IMR-90 (cell line): ENCODE results near the gene CDH7. TPM values are rescaled to one million over a fixed set of nuclear protein-coding genes. Genes with fewer than 3 reads are reported as not detected.
A peak's percentile ranks its signal among the peaks of the same experiment; 100 is the strongest.

Source experiments
- ATAC-seq: fragments of 200-7000 bp; cut with Tn5 transposase; 2 replicates; pipeline ENCODE4 v1.9.1; 2020; ENCODE audit warnings: low read depth, mild to moderate bottlenecking, moderate library complexity
- Bru-seq: library from RNA; stranded (reverse); fragments of 400-500 nt; gene quantifications from one replicate; lab custom pipeline; 2021; lab: Mats Ljungman, UMichigan
- BruChase-seq, 2 experiments: library from RNA; stranded (reverse); fragments of 400-500 nt; gene quantifications; one replicate each; lab custom pipeline; 2021; lab: Mats Ljungman, UMichigan
- BruUV-seq: library from RNA; stranded (reverse); fragments of 400-500 nt; replicated peaks from 2 replicates; lab custom pipeline; 2021; lab: Mats Ljungman, UMichigan
- CTCF ChIA-PET: fragments of 300-600 bp; formaldehyde crosslinking; extraction: SDS; loops from one replicate; lab custom pipeline; 2021; ENCODE audit warnings: antibody characterized with exemption; lab: Yijun Ruan, JAX
- POLR2A ChIA-PET: fragments of 300-600 bp; sonication (Branson Sonifier 250); formaldehyde crosslinking; loops from one replicate; lab custom pipeline; 2022; ENCODE audit warnings: antibody characterized with exemption; ENCODE audit not compliant: unreplicated experiment; lab: Charles Lee
- DNase-seq: peaks from one replicate; pipeline ENCODE4 v3.0.0; 2013
- H2AFZ ChIP-seq: replicated peaks from 2 replicates; pipeline ENCODE3; 2013; ENCODE audit warnings: low read length, mild to moderate bottlenecking; ENCODE audit not compliant: poor library complexity
- H2AK5ac ChIP-seq: 2 replicates; pipeline ENCODE4 v1.6.1; 2013; ENCODE audit warnings: low read depth, low read length, inconsistent platforms
- H2AK9ac ChIP-seq: replicated peaks from 2 replicates; pipeline ENCODE3; 2013; ENCODE audit warnings: mild to moderate bottlenecking, low read depth, low read length, moderate library complexity; ENCODE audit not compliant: poor library complexity
- H2BK120ac ChIP-seq: 2 replicates; pipeline ENCODE4 v1.6.1; 2013; ENCODE audit warnings: low read depth, low read length, inconsistent platforms
- H2BK15ac ChIP-seq: 3 replicates; pipeline ENCODE4 v1.6.1; 2013; ENCODE audit warnings: low read depth, low read length, inconsistent platforms
- H2BK20ac ChIP-seq: 2 replicates; pipeline ENCODE4 v1.6.1; 2013; ENCODE audit warnings: low read depth, mild to moderate bottlenecking, inconsistent platforms, low read length, moderate library complexity
- H2BK5ac ChIP-seq: 2 replicates; pipeline ENCODE4 v1.6.1; 2013; ENCODE audit warnings: mild to moderate bottlenecking, low read depth, low read length, inconsistent platforms; ENCODE audit not compliant: poor library complexity, severe bottlenecking
- H3K14ac ChIP-seq: replicated peaks from 2 replicates; pipeline ENCODE4 v1.6.1; 2013; ENCODE audit warnings: low read depth, low read length, inconsistent platforms
- H3K18ac ChIP-seq: 2 replicates; pipeline ENCODE4 v1.6.1; 2013; ENCODE audit warnings: low read depth, low read length, control low read depth
- H3K23ac ChIP-seq: 2 replicates; pipeline ENCODE4 v1.6.1; 2013; ENCODE audit warnings: low read depth, low read length, inconsistent platforms
- H3K27ac ChIP-seq: 2 replicates; pipeline ENCODE4 v1.5.1; 2013; ENCODE audit warnings: mild to moderate bottlenecking, control low read depth, low read length; ENCODE audit not compliant: insufficient read depth
- H3K27me3 ChIP-seq: 2 replicates; pipeline ENCODE4 v1.6.1; 2013; ENCODE audit warnings: low read length; ENCODE audit not compliant: control insufficient read depth, insufficient read depth
- H3K36me3 ChIP-seq: 2 replicates; pipeline ENCODE4 v1.6.1; 2013; ENCODE audit warnings: low read length, mixed read lengths; ENCODE audit not compliant: control insufficient read depth, insufficient read depth
- H3K4ac ChIP-seq: 2 replicates; pipeline ENCODE4 v1.6.1; 2013; ENCODE audit warnings: low read depth, low read length, inconsistent platforms
- H3K4me1 ChIP-seq: 2 replicates; pipeline ENCODE4 v1.6.1; 2013; ENCODE audit warnings: low read length, mixed read lengths; ENCODE audit not compliant: control insufficient read depth, insufficient read depth
- H3K4me2 ChIP-seq: 2 replicates; pipeline ENCODE4 v1.6.1; 2013; ENCODE audit warnings: low read depth, mild to moderate bottlenecking, control low read depth, low read length, moderate library complexity
- H3K4me3 ChIP-seq: 2 replicates; pipeline ENCODE4 v1.5.1; 2013; ENCODE audit warnings: low read depth, mild to moderate bottlenecking, control low read depth, low read length, moderate library complexity; ENCODE audit not compliant: insufficient read depth
- H3K56ac ChIP-seq: 2 replicates; pipeline ENCODE4 v1.6.1; 2013; ENCODE audit warnings: low read length, inconsistent platforms; ENCODE audit not compliant: insufficient read depth; ENCODE audit errors: extremely low read depth
- H3K79me1 ChIP-seq, 2 experiments: 2 replicates each; pipeline ENCODE4 v1.6.1; 2013; ENCODE audit warnings: low read length in 2 of 2, inconsistent platforms in 1 of 2, low read depth in 1 of 2
- H3K9ac ChIP-seq: 2 replicates; pipeline ENCODE4 v1.6.1; 2013; ENCODE audit warnings: low read depth, low read length, control low read depth
- H3K9me1 ChIP-seq: 2 replicates; pipeline ENCODE4 v1.6.1; 2013; ENCODE audit warnings: low read length, inconsistent platforms; ENCODE audit not compliant: insufficient read depth
- H3K9me3 ChIP-seq: 2 replicates; pipeline ENCODE4 v1.6.1; 2013; ENCODE audit warnings: low read length; ENCODE audit not compliant: control insufficient read depth, insufficient read depth
- H4K20me1 ChIP-seq: 2 replicates; pipeline ENCODE4 v1.6.1; 2013; ENCODE audit warnings: low read length, inconsistent platforms; ENCODE audit not compliant: insufficient read depth
- H4K5ac ChIP-seq: 2 replicates; pipeline ENCODE4 v1.6.1; 2013; ENCODE audit warnings: mild to moderate bottlenecking, low read depth, low read length, control low read depth
- H4K8ac ChIP-seq, 2 experiments: 2 replicates each; pipeline ENCODE4 v1.6.1; 2013; ENCODE audit warnings: low read depth in 2 of 2, low read length in 2 of 2, control low read depth in 1 of 2, inconsistent platforms in 1 of 2
- H4K91ac ChIP-seq: 2 replicates; pipeline ENCODE4 v1.6.1; 2013; ENCODE audit warnings: low read depth, low read length, inconsistent platforms; ENCODE audit not compliant: insufficient read depth
- BHLHE40 ChIP-seq: fragments of 150-350 bp; IDR thresholded peaks from 2 replicates; pipeline ENCODE4 v1.6.1; 2016; ENCODE audit warnings: mild to moderate bottlenecking, low read depth, low read length
- CHD1 ChIP-seq: IDR thresholded peaks from 2 replicates; pipeline ENCODE4 v1.6.1; 2012; ENCODE audit warnings: low read depth, low read length, improper control_type of control experiment
- CTCF ChIP-seq: conservative IDR thresholded peaks from 2 replicates; pipeline ENCODE4 v1.5.1; 2012; ENCODE audit warnings: mild to moderate bottlenecking, low read depth, low read length, improper control_type of control experiment
- MAZ ChIP-seq: IDR thresholded peaks from 2 replicates; pipeline ENCODE4 v1.6.1; 2012; ENCODE audit warnings: low read depth, mild to moderate bottlenecking, low read length, improper control_type of control experiment, moderate library complexity, borderline replicate concordance
- NFE2L2 ChIP-seq: fragments of 150-350 bp; IDR thresholded peaks from 2 replicates; pipeline ENCODE4 v1.6.1; 2016; ENCODE audit warnings: low read depth, mild to moderate bottlenecking, low read length
- POLR2A ChIP-seq: IDR thresholded peaks from 2 replicates; pipeline ENCODE4 v1.6.1; 2012; ENCODE audit warnings: mild to moderate bottlenecking, low read depth, low read length
- RCOR1 ChIP-seq: IDR thresholded peaks from 2 replicates; pipeline ENCODE4 v1.6.1; 2012; ENCODE audit warnings: mild to moderate bottlenecking, low read length, improper control_type of control experiment; ENCODE audit not compliant: insufficient replicate concordance
- SMC3 ChIP-seq: fragments of 150-350 bp; IDR thresholded peaks from 2 replicates; pipeline ENCODE4 v1.6.1; 2016; ENCODE audit warnings: low read depth, mild to moderate bottlenecking, antibody characterized with exemption, low read length, moderate library complexity
- USF2 ChIP-seq: fragments of 150-350 bp; IDR thresholded peaks from 2 replicates; pipeline ENCODE4 v1.6.1; 2017; ENCODE audit warnings: mild to moderate bottlenecking, antibody characterized with exemption, low read length, low read depth
- WGBS, 2 experiments: methylation state at CpG; one replicate each; pipeline versions ENCODE4 v1.1.5 to v1.1.7; 2013; ENCODE audit warnings: missing lambda C conversion rate in 2 of 2; ENCODE audit not compliant: insufficient read length in 1 of 2; ENCODE audit errors: extremely low coverage in 2 of 2; 5-methylcytosine and 5-hydroxymethylcytosine counted together
- dilution Hi-C: fragments of 300-500 bp; cut with HindIII; formaldehyde crosslinking; loops from one replicate; pipeline ENCODE4 v1.14.3; 2018; ENCODE audit warnings: low sequenced_read_pairs; ENCODE audit not compliant: unreplicated experiment
- in situ Hi-C: fragments of 300-500 bp; cut with MboI; formaldehyde crosslinking; loops from 3 replicates; pipeline ENCODE4 v1.14.3; 2019; ENCODE audit warnings: low sequenced_read_pairs, inconsistent platforms, mixed read lengths
- intact Hi-C: fragments of 100-400 bp; cut with micrococcal nuclease; formaldehyde crosslinking; loops from 2 replicates; pipeline ENCODE4 v1.10.0; 2022
- long read RNA-seq: library from polyadenylated mRNA; unstranded; transcript quantifications from one replicate; pipeline ENCODE4 v2.0.0, GENCODE V29; 2021; ENCODE audit not compliant: unreplicated experiment
- polyA plus RNA-seq, 3 experiments: library from polyadenylated mRNA; depleted of rRNA; stranded (reverse); fragments of >200 nt; gene quantifications; 2 replicates each; pipeline ENCODE4 v1.2.3, GENCODE V29; 2012; ENCODE audit warnings: low replicate concordance in 1 of 3
- total RNA-seq: library from RNA; depleted of rRNA; stranded (reverse); fragments of >200 nt; gene quantifications from 2 replicates; pipeline ENCODE4 v1.2.3, GENCODE V29; 2012; rRNA removed

Gene CDH7
- total RNA-seq = not detected in 2 replicates
- not detected in 2 replicates for polyA plus RNA-seq (2012; rRNA removed)
- polyA plus RNA-seq (2012; cell fraction: cytosol; rRNA removed) = not detected in 2 replicates
- not detected in 2 replicates for polyA plus RNA-seq (2012; cell fraction: nucleus; rRNA removed; ENCODE audit: low replicate concordance)
- Bru-seq, nascent RNA = percentile 2 among the genes with signal in this experiment
- BruChase-seq, experiment 1, labeled RNA remaining after a 6-hour chase = percentile 1 among the genes with signal in this experiment
- percentile 3 among the genes with signal in this experiment for BruChase-seq, experiment 2, labeled RNA remaining after a 2-hour chase
- long read RNA-seq = 0 reads

- ChIA-PET POLR2A (no interaction called here), CTCF (no interaction called here)
- Histone ChIP-seq H3K79me1 (no peaks in the 10 kb centered on the region), H2BK5ac (no peak within 1 kb of the TSS), H3K4ac (no peak within 1 kb of the TSS), H2AFZ (peak within 1 kb of the TSS; percentile 32), H3K9ac (no peak within 1 kb of the TSS), H2AK5ac (no peak within 1 kb of the TSS), H3K4me2 (no peak within 1 kb of the TSS), H4K8ac (no peak within 1 kb of the TSS), H2BK15ac (no peak within 1 kb of the TSS), H4K5ac (no peak within 1 kb of the TSS), H3K9me1 (no peaks in the 10 kb centered on the region), H2BK120ac (no peak within 1 kb of the TSS), H4K91ac (no peak within 1 kb of the TSS), H3K14ac (no peak within 1 kb of the TSS), H2BK20ac (no peak within 1 kb of the TSS), H3K9me3 (peaks cover 10% of the 10 kb centered on the region; the same call in 1 of the 2 replicates), H3K27me3 (no peaks in the 10 kb centered on the region), H3K4me3 (no peak within 1 kb of the TSS), H3K18ac (no peak within 1 kb of the TSS), H3K56ac (no peak within 1 kb of the TSS), H4K20me1 (no peaks in the 10 kb centered on the region), H3K36me3 (no peaks in the 10 kb centered on the region), H3K27ac (no peak within 1 kb of the TSS), H3K23ac (no peak within 1 kb of the TSS), H3K4me1 (no peaks in the 10 kb centered on the region), H2AK9ac (no peak within 1 kb of the TSS)
- intact Hi-C loops (no loop called here), dilution Hi-C loops (no loop called here), in situ Hi-C loops (no loop called here)
- DNase-seq = no peak
- 1% methylated on average over 29 of the region's 85 CpGs; no CpG with 5 or more reads in 1 of the 2 experiments for WGBS, 2 experiments
- no TSS peak for BruUV-seq
- TF ChIP-seq CTCF (no peak), CHD1 (no peak), SMC3 (no peak), BHLHE40 (no peak), NFE2L2 (no peak), MAZ (no peak), POLR2A (no peak), USF2 (no peak), RCOR1 (no peak)
- ATAC-seq = no peak
Measured at GRCh38 chr18:65750389-65751154, at the start of gene CDH7. Gene CDH7, plus strand, starts transcription at chr18:65751012. Its CDS starts 11,831 bp downstream, at chr18:65762843.
